Measurements from ENCODE around the gene SORCS1. TPM values are rescaled to one million over a fixed set of nuclear protein-coding genes. Genes with fewer than 3 reads are reported as not detected.

Gene SORCS1
- 0.66 and 2.4 TPM in 2 replicates for polyA plus RNA-seq (2012; rRNA removed)
- polyA plus RNA-seq (2012; cell fraction: cytosol; rRNA removed): 1.9 and 4.0 TPM in 2 replicates
- polyA plus RNA-seq (2012; cell fraction: nucleus; rRNA removed): 2.0 and 2.4 TPM in 2 replicates

- H3K36me3 ChIP-seq (replicated peaks in 1 of 2; ENCODE audit: control insufficient read depth in 1 of 2, insufficient read depth in 2 of 2, low read length in 1 of 2): no peaks in the 10 kb centered on the region
- peak; percentile 88 for DNase-seq
- CTCF ChIA-PET: interaction anchor here (0.7 to 2.0 kb wide), 16 partner anchors 20 to 539 kb away, joined by 3 to 13 read pairs (median 4); no protein-coding TSS in a partner anchor
- H3K4me3 ChIP-seq (ENCODE audit: low read depth in 2 of 2, low read length in 1 of 2): peak within 1 kb of the TSS; percentile 9 to 61; a peak in 3 of 4 replicates
- under 1% methylated on average over 26 of the region's 105 CpGs for WGBS (ENCODE audit: low lambda C conversion rate)
- no peak within 1 kb of the TSS for H2AFZ ChIP-seq (ENCODE audit: low read depth)
- peaks cover 10% of the 10 kb centered on the region; the same call in 1 of the 2 replicates for H3K27me3 ChIP-seq (ENCODE audit: insufficient read depth)
- H3K9me2 ChIP-seq: no peaks in the 10 kb centered on the region
- no peaks in the 10 kb centered on the region for H3F3A ChIP-seq (replicated peaks; ENCODE audit: insufficient read depth)
- no peaks in the 10 kb centered on the region for H3K9me3 ChIP-seq
- peak within 1 kb of the TSS; percentile 37; the same call in 1 of the 2 replicates for H3K4me2 ChIP-seq
- H3K79me2 ChIP-seq (ENCODE audit: insufficient read depth): no peaks in the 10 kb centered on the region
- TF ChIP-seq NFIC (IDR thresholded peaks at IDR 0.05; ENCODE audit: borderline replicate concordance) (no peak), RAD21 (IDR thresholded peaks at IDR 0.05; ENCODE audit: low read length) (no peak), POLR2AphosphoS5 (IDR thresholded peaks at IDR 0.05; ENCODE audit: low read depth, low read length) (no peak), SIN3A (IDR thresholded peaks at IDR 0.05; ENCODE audit: borderline replicate concordance, low read depth, low read length) (no peak), GABPA (IDR thresholded peaks at IDR 0.05; ENCODE audit: low read depth) (no peak), USF1 (IDR thresholded peaks at IDR 0.05; ENCODE audit: borderline replicate concordance, low read depth) (no peak), JUND (IDR thresholded peaks at IDR 0.05) (no peak), FOSL2 (IDR thresholded peaks at IDR 0.05; ENCODE audit: borderline replicate concordance, low read depth) (no peak), MXI1 (IDR thresholded peaks at IDR 0.05; ENCODE audit: low read depth, low read length) (no peak), CHD2 (IDR thresholded peaks at IDR 0.05; ENCODE audit: low read length, partially characterized antibody) (no peak), GATA2 (CRISPR knock-in tag; IDR thresholded peaks at IDR 0.05) (no peak), ZBTB33 (IDR thresholded peaks at IDR 0.05; ENCODE audit: borderline replicate concordance, low read depth) (no peak), TCF12 (IDR thresholded peaks at IDR 0.05) (no peak), FOXJ3 (CRISPR knock-in tag; IDR thresholded peaks at IDR 0.05) (no peak)
- H3K27ac ChIP-seq (ENCODE audit: low read depth in 2 of 2, low read length in 1 of 2): peak within 1 kb of the TSS in 1 of 2 experiments; percentile 93; a peak in 2 of 4 replicates
- no peaks in the 10 kb centered on the region for H4K20me1 ChIP-seq (ENCODE audit: insufficient read depth)
- no peak within 1 kb of the TSS for H3K9ac ChIP-seq
- peaks cover 0 to 8% of the 10 kb centered on the region in 2 experiments; a peak in 2 of 4 replicates for H3K4me1 ChIP-seq (ENCODE audit: control insufficient read depth in 1 of 2, insufficient read depth in 2 of 2, low read depth in 1 of 2, low read length in 1 of 2)
- POLR2A ChIA-PET: interaction anchor here (0.7 to 1.7 kb wide), 9 partner anchors 14 to 459 kb away, joined by 3 to 11 read pairs (median 4); no protein-coding TSS in a partner anchor
These were observed at the start of gene SORCS1 for GRCh38 chr10:107163881-107164861. Gene SORCS1 (minus strand): TSS chr10:107164706.
